GM12878 (cell line): ENCODE results near the gene EFNA3. TPM values are rescaled to one million over a fixed set of nuclear protein-coding genes. Genes with fewer than 3 reads are reported as not detected.

Experiments used
- ATAC-seq: fragments of 200-7000 bp; cut with Tn5 transposase; 3 replicates; pipeline ENCODE4 v1.9.1; 2020; ENCODE audit warnings: mild to moderate bottlenecking, moderate library complexity
- BruUV-seq: library from RNA; stranded (reverse); fragments of 400-500 nt; replicated peaks from 2 replicates; lab custom pipeline; 2021; lab: Mats Ljungman, UMichigan
- CTCF ChIA-PET: fragments of 300-600 bp; sonication (Branson Sonifier 250); formaldehyde crosslinking; extraction: SDS; loops from one replicate; lab custom pipeline; 2021; ENCODE audit warnings: inconsistent platforms; lab: Yijun Ruan, JAX
- POLR2A ChIA-PET: fragments of 350-600 bp; formaldehyde crosslinking; extraction: SDS; loops from one replicate; lab custom pipeline; 2021; ENCODE audit warnings: inconsistent platforms; lab: Charles Lee
- RAD21 ChIA-PET: fragments of 300-600 bp; sonication (Branson Sonifier 250); formaldehyde crosslinking; loops from one replicate; lab custom pipeline; 2023; ENCODE audit warnings: antibody characterized with exemption; ENCODE audit not compliant: unreplicated experiment; lab: Charles Lee
- SMC1A ChIA-PET: fragments of 300-600 bp; sonication (Branson Sonifier 250); formaldehyde crosslinking; loops from one replicate; lab custom pipeline; 2023; ENCODE audit not compliant: unreplicated experiment, uncharacterized antibody; lab: Charles Lee
- DNase-seq: peaks from one replicate; pipeline ENCODE4 v3.0.0-alpha.2; 2011; ENCODE audit warnings: low read depth, low spot score
- FAIRE-seq: peaks from 3 replicates; lab custom pipeline; 2011; peaks lifted over from hg19 to GRCh38; lab: Jason Lieb, UNC
- H2AFZ ChIP-seq: 2 replicates; pipeline ENCODE4 v1.6.0; 2011; ENCODE audit warnings: low read depth, low read length, control low read depth; ENCODE audit not compliant: control insufficient read depth
- H3K27ac ChIP-seq: 2 replicates; pipeline ENCODE4 v1.5.1; 2011; ENCODE audit warnings: control low read depth; ENCODE audit not compliant: control insufficient read depth, insufficient read depth
- H3K27me3 ChIP-seq, 2 experiments: replicated peaks in 1 of 2; 2 replicates each; pipeline versions ENCODE4 v1.6.0 to v1.6.1; 2011; ENCODE audit warnings: low read length in 1 of 2; ENCODE audit not compliant: control insufficient read depth in 2 of 2, insufficient read depth in 2 of 2
- H3K36me3 ChIP-seq, 2 experiments: 2 replicates each; pipeline ENCODE4 v1.5.1; 2011; ENCODE audit warnings: low read length in 1 of 2; ENCODE audit not compliant: control insufficient read depth in 2 of 2, insufficient read depth in 2 of 2
- H3K4me1 ChIP-seq: 2 replicates; pipeline ENCODE4 v1.6.1; 2011; ENCODE audit warnings: mild to moderate bottlenecking, low read length, moderate library complexity, mixed read lengths; ENCODE audit not compliant: control insufficient read depth, insufficient read depth
- H3K4me2 ChIP-seq: 2 replicates; pipeline ENCODE4 v1.6.0; 2011; ENCODE audit warnings: control low read depth; ENCODE audit not compliant: control insufficient read depth, insufficient read depth
- H3K4me3 ChIP-seq: fragments of 200-600 bp; sonication (generic); 2 replicates; pipeline ENCODE4 v1.5.1; 2016
- H3K79me2 ChIP-seq: 2 replicates; pipeline ENCODE4 v1.6.0; 2011; ENCODE audit warnings: low read length; ENCODE audit not compliant: control insufficient read depth, insufficient read depth
- H3K9ac ChIP-seq: 2 replicates; pipeline ENCODE4 v1.8.0; 2011; ENCODE audit warnings: low read length, control low read depth, mixed read lengths; ENCODE audit not compliant: control insufficient read depth, insufficient read depth
- H3K9me3 ChIP-seq: replicated peaks from 3 replicates; pipeline ENCODE4 v1.5.1; 2011; ENCODE audit warnings: mild to moderate bottlenecking, low read length; ENCODE audit not compliant: control insufficient read depth, insufficient read depth
- H4K20me1 ChIP-seq: 2 replicates; pipeline ENCODE4 v1.6.0; 2011; ENCODE audit not compliant: control insufficient read depth, insufficient read depth
- CBFB ChIP-seq: IDR thresholded peaks from 2 replicates; pipeline ENCODE4 v1.6.1; 2016; ENCODE audit warnings: antibody characterized with exemption, low read depth
- EP300 ChIP-seq, 2 experiments: fragments of 150-350 bp in 1 of 2; IDR thresholded peaks; 2 replicates each; pipeline ENCODE4 v1.6.1; 2011 to 2012; ENCODE audit warnings: low read depth in 2 of 2, low read length in 2 of 2, borderline replicate concordance in 1 of 2, improper control_type of control experiment in 1 of 2, inconsistent platforms in 1 of 2; ENCODE audit not compliant: control insufficient read depth in 1 of 2
- KDM1A ChIP-seq: fragments of 200-600 bp; sonication (generic); IDR thresholded peaks from 2 replicates; pipeline ENCODE4 v1.6.1; 2016; ENCODE audit warnings: borderline replicate concordance
- NBN ChIP-seq: fragments of 450-650 bp; IDR thresholded peaks from 2 replicates; pipeline ENCODE4 v1.6.1; 2016
- NR2C2 ChIP-seq: IDR thresholded peaks from 2 replicates; pipeline ENCODE4 v1.6.1; 2011; ENCODE audit warnings: borderline replicate concordance, low read depth; ENCODE audit not compliant: control insufficient read depth, insufficient read length
- RAD21 ChIP-seq: IDR thresholded peaks from 2 replicates; pipeline ENCODE4 v1.6.1; 2011; ENCODE audit warnings: mild to moderate bottlenecking, low read depth, low read length, moderate library complexity; ENCODE audit not compliant: insufficient read depth
- SP1 ChIP-seq: IDR thresholded peaks from one replicate; pipeline ENCODE4 v1.6.1; 2011; ENCODE audit warnings: low read depth, low read length
- SREBF2 ChIP-seq: IDR thresholded peaks from 2 replicates; pipeline ENCODE4 v1.6.1; 2012; ENCODE audit warnings: mild to moderate bottlenecking, low read length
- ZSCAN29 ChIP-seq: fragments of 450-650 bp; IDR thresholded peaks from 2 replicates; pipeline ENCODE4 v1.6.1; 2017; ENCODE audit warnings: mild to moderate bottlenecking, moderate library complexity
- ZZZ3 ChIP-seq: IDR thresholded peaks from 2 replicates; pipeline ENCODE4 v1.6.1; 2011; ENCODE audit warnings: low read depth; ENCODE audit not compliant: control insufficient read depth, insufficient read length
- WGBS: methylation state at CpG from one replicate; pipeline ENCODE4 v1.1.6; 2016; ENCODE audit warnings: low lambda C conversion rate; ENCODE audit not compliant: insufficient replicate concordance, insufficient coverage; ENCODE audit errors: missing lambda C conversion rate; 5-methylcytosine and 5-hydroxymethylcytosine counted together
- in situ Hi-C: fragments of 300-500 bp; cut with MboI; formaldehyde crosslinking; loops from 9 replicates; pipeline ENCODE4 v1.14.3; 2018; ENCODE audit warnings: mixed read lengths
- intact Hi-C: fragments of 100-400 bp; cut with micrococcal nuclease; formaldehyde crosslinking; loops from one replicate; pipeline ENCODE4 v1.14.2; 2022; ENCODE audit not compliant: unreplicated experiment
- polyA plus RNA-seq, 11 experiments: library from polyadenylated mRNA; depleted of rRNA in 4 of 11; unstranded in 6 of 11; stranded (reverse) in 5 of 11; fragments of >200 nt; fragmentation: Nextera tagmentation in 4 of 11; fragmentation: Illumina TruSeq in 1 of 11; extraction: Ambion mirVana in 4 of 11; extraction: Trizol in 1 of 11; gene quantifications; 1 replicate in 1 of 11; 2 replicates in 10 of 11; pipeline versions ENCODE4 v1.2.1 to v1.2.3, GENCODE V29; 2011 to 2016; ENCODE audit warnings: inconsistent platforms in 2 of 11, missing spikeins in 2 of 11, low read depth in 1 of 11
- total RNA-seq, 4 experiments: library from RNA; depleted of rRNA in 3 of 4; stranded (reverse); fragments of >200 nt in 3 of 4; fragmentation: Illumina TruSeq in 1 of 4; extraction: Trizol in 1 of 4; gene quantifications; 2 replicates each; pipeline versions ENCODE4 v1.2.1 to v1.2.3, GENCODE V29; 2013 to 2021
- TF ChIP-seq, protein P1 (sequence below): fragments of 450-650 bp; formaldehyde crosslinking; IDR thresholded peaks from 2 replicates; pipeline ENCODE4 v1.4.0; 2022; ENCODE audit warnings: mild to moderate bottlenecking, moderate library complexity
- TF ChIP-seq, protein P2 (sequence below): IDR thresholded peaks from 2 replicates; pipeline ENCODE4 v1.6.1; 2012; ENCODE audit warnings: improper control_type of control experiment, low read depth, low read length; ENCODE audit not compliant: insufficient replicate concordance
- TF ChIP-seq, protein P3 (sequence below): fragments of 450-650 bp; IDR thresholded peaks from 2 replicates; pipeline ENCODE4 v1.6.1; 2016; ENCODE audit warnings: mild to moderate bottlenecking

Gene EFNA3
- total and polyA plus RNA-seq, 10 of the 15 experiments (the other 5 are each of a cell fraction or from before 2014, with no cell fraction given): 0.08 to 5.4 (median 1.1) TPM

DNA sequence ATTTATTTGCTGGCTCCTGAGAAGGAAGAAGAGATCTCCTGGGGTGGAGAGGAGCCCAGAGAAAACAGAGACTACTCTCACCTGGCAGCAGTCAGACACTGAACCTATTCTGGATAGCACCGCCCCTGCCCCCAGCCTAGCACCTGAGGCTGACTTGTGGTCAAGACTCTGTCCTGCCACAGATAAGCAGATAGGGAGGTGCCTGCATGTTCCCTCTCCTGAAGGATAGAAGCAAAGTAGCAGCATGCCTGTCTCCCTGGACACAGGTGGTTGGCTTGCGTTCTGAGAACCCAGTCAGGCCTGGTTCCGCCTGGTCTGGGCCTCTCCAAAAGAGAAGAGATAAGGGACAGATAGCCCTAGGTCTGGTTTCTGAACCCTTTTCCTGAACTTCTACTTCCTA, 1.3 kb upstream of the EFNA3 start:
- peaks cover 14 to 16% of the 10 kb centered on the region in 2 experiments; a peak in 3 of 4 replicates for H3K27me3 ChIP-seq
- DNase-seq (no peak), FAIRE-seq (no peak), ATAC-seq (no peak)
- H3K27ac ChIP-seq: no peak overlapping the region
- in situ Hi-C loops: no loop called here
- no peak overlapping the region for H3K9ac ChIP-seq
- H4K20me1 ChIP-seq: no peaks in the 10 kb centered on the region
- SMC1A ChIA-PET: interaction anchor here (0.6 to 1.7 kb wide), 2 partner anchors 13 to 37 kb away, joined by 3 to 5 read pairs; no protein-coding TSS in a partner anchor
- peaks cover 22% of the 10 kb centered on the region for H3K4me1 ChIP-seq
- H3K9me3 ChIP-seq: no peaks in the 10 kb centered on the region
- no peak overlapping the region for H3K4me2 ChIP-seq
- RAD21 ChIA-PET: no interaction called here
- no peaks in the 10 kb centered on the region for H3K36me3 ChIP-seq
- CTCF ChIA-PET: interaction anchor here (1.5 to 4.4 kb wide), 3 partner anchors 9 to 15 kb away, joined by 5 to 27 read pairs (median 17); partner anchors contain the start of gene EFNA4
- 63% methylated on average over 3 of the region's 3 CpGs for WGBS
- H3K4me3 ChIP-seq: no peak overlapping the region
- POLR2A ChIA-PET: interaction anchor here (1.0 kb wide), 1 partner anchor 13 kb away, joined by 3 read pairs; no protein-coding TSS in a partner anchor
- no peak for TF ChIP-seq RAD21
- TF ChIP-seq, protein P1, sequence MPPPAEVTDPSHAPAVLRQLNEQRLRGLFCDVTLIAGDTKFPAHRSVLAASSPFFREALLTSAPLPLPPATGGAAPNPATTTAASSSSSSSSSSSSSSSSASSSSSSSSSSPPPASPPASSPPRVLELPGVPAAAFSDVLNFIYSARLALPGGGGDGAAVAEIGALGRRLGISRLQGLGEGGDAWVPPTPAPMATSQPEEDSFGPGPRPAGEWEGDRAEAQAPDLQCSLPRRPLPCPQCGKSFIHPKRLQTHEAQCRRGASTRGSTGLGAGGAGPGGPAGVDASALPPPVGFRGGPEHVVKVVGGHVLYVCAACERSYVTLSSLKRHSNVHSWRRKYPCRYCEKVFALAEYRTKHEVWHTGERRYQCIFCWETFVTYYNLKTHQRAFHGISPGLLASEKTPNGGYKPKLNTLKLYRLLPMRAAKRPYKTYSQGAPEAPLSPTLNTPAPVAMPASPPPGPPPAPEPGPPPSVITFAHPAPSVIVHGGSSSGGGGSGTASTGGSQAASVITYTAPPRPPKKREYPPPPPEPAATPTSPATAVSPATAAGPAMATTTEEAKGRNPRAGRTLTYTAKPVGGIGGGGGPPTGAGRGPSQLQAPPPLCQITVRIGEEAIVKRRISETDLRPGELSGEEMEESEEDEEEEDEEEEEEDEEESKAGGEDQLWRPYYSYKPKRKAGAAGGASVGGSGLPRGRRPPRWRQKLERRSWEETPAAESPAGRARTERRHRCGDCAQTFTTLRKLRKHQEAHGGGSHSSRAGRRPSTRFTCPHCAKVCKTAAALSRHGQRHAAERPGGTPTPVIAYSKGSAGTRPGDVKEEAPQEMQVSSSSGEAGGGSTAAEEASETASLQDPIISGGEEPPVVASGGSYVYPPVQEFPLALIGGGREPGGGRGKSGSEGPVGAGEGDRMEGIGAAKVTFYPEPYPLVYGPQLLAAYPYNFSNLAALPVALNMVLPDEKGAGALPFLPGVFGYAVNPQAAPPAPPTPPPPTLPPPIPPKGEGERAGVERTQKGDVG (CRISPR knock-in tag): no peak
- no peak for TF ChIP-seq NBN
- no peak for TF ChIP-seq CBFB
- TF ChIP-seq, protein P2, sequence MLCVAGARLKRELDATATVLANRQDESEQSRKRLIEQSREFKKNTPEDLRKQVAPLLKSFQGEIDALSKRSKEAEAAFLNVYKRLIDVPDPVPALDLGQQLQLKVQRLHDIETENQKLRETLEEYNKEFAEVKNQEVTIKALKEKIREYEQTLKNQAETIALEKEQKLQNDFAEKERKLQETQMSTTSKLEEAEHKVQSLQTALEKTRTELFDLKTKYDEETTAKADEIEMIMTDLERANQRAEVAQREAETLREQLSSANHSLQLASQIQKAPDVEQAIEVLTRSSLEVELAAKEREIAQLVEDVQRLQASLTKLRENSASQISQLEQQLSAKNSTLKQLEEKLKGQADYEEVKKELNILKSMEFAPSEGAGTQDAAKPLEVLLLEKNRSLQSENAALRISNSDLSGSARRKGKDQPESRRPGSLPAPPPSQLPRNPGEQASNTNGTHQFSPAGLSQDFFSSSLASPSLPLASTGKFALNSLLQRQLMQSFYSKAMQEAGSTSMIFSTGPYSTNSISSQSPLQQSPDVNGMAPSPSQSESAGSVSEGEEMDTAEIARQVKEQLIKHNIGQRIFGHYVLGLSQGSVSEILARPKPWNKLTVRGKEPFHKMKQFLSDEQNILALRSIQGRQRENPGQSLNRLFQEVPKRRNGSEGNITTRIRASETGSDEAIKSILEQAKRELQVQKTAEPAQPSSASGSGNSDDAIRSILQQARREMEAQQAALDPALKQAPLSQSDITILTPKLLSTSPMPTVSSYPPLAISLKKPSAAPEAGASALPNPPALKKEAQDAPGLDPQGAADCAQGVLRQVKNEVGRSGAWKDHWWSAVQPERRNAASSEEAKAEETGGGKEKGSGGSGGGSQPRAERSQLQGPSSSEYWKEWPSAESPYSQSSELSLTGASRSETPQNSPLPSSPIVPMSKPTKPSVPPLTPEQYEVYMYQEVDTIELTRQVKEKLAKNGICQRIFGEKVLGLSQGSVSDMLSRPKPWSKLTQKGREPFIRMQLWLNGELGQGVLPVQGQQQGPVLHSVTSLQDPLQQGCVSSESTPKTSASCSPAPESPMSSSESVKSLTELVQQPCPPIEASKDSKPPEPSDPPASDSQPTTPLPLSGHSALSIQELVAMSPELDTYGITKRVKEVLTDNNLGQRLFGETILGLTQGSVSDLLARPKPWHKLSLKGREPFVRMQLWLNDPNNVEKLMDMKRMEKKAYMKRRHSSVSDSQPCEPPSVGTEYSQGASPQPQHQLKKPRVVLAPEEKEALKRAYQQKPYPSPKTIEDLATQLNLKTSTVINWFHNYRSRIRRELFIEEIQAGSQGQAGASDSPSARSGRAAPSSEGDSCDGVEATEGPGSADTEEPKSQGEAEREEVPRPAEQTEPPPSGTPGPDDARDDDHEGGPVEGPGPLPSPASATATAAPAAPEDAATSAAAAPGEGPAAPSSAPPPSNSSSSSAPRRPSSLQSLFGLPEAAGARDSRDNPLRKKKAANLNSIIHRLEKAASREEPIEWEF: no peak
- no peak for TF ChIP-seq EP300 (IDR thresholded peaks at IDR 0.05; ENCODE audit: borderline replicate concordance in 1 of 2, control insufficient read depth in 1 of 2, low read depth in 2 of 2, low read length in 2 of 2)
- no peak for TF ChIP-seq KDM1A
- TF ChIP-seq SP1: no peak
- TF ChIP-seq, protein P3, sequence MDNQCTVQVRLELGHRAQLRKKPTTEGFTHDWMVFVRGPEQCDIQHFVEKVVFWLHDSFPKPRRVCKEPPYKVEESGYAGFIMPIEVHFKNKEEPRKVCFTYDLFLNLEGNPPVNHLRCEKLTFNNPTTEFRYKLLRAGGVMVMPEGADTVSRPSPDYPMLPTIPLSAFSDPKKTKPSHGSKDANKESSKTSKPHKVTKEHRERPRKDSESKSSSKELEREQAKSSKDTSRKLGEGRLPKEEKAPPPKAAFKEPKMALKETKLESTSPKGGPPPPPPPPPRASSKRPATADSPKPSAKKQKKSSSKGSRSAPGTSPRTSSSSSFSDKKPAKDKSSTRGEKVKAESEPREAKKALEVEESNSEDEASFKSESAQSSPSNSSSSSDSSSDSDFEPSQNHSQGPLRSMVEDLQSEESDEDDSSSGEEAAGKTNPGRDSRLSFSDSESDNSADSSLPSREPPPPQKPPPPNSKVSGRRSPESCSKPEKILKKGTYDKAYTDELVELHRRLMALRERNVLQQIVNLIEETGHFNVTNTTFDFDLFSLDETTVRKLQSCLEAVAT: no peak
- no peak for TF ChIP-seq SREBF2
- no peak for TF ChIP-seq NR2C2
- TF ChIP-seq ZSCAN29: no peak
- TF ChIP-seq ZZZ3: no peak
- intact Hi-C loops: no loop called here
- H3K79me2 ChIP-seq: no peaks in the 10 kb centered on the region
- no TSS peak for BruUV-seq
- no peak overlapping the region for H2AFZ ChIP-seq
